Cardiac muscle cell (in vitro differentiated cells and primary cell): ENCODE results near the gene KRT71. TPM values are rescaled to one million over a fixed set of nuclear protein-coding genes. Genes with fewer than 3 reads are reported as not detected.

ENCODE experiments used
- DNase-seq, 2 donors: peaks; one replicate each; pipeline versions ENCODE4 v3.0.0 to v3.0.0-alpha.2; 2010 to 2017; ENCODE audit warnings: low read depth in 1 of 2, low spot score in 1 of 2
- H3K27ac ChIP-seq: fragments of 200-600 bp; sonication (generic); 2 replicates; pipeline ENCODE4 v1.5.1; 2016
- H3K27me3 ChIP-seq: fragments of 200-600 bp; sonication (generic); 2 replicates; pipeline ENCODE4 v1.6.0; 2016; ENCODE audit warnings: control low read depth
- H3K36me3 ChIP-seq: fragments of 200-600 bp; sonication (generic); 2 replicates; pipeline ENCODE4 v1.5.1; 2016; ENCODE audit warnings: control low read depth
- H3K4me1 ChIP-seq: fragments of 200-600 bp; sonication (generic); 2 replicates; pipeline ENCODE4 v1.8.1; 2017; ENCODE audit warnings: low read depth, mild to moderate bottlenecking, mixed run types
- H3K4me3 ChIP-seq: fragments of 200-600 bp; sonication (generic); 2 replicates; pipeline ENCODE4 v1.5.1; 2016; ENCODE audit warnings: mild to moderate bottlenecking
- H3K9me3 ChIP-seq: fragments of 200-600 bp; sonication (generic); 2 replicates; pipeline ENCODE4 v1.5.1; 2017; ENCODE audit warnings: low read depth, mild to moderate bottlenecking, control low read depth
- polyA plus RNA-seq: library from polyadenylated mRNA; unstranded; fragments of >200 nt; fragmentation: Nextera tagmentation; extraction: Ambion mirVana; gene quantifications from 2 replicates; pipeline ENCODE4 v1.2.1, GENCODE V29; 2016
- total RNA-seq: library from RNA; depleted of rRNA; stranded (reverse); fragments of >200 nt; gene quantifications from 2 replicates; pipeline ENCODE4 v1.2.3, GENCODE V29; 2016
- TF ChIP-seq, protein P1 (sequence below): IDR thresholded peaks from 2 replicates; pipeline ENCODE4 v1.5.1; 2012; ENCODE audit warnings: low read depth, mild to moderate bottlenecking, low read length

KRT71 gene
- total and polyA plus RNA-seq, 2 experiments from 2014 or later, result not detected

DNA sequence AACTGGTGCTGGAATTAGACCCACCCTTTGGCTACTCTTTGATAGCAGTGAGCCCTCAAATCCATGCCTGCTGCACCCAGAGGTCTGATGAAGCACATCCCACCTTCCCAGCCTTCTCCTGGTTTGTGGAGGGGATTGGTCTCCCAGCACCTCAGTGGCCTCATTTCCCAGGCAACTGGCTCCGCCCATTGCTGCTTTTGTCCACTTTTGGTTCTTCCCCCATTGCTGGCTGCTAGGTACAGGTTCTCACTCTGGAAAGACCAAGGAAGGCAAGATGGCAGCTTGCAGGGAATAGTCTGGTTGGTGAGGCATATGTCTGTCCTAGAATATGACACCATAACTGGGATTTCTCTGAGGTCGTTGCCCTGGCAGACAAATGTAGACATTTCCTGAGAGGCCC lies 22.6 kb downstream of the KRT71 start:
- Histone ChIP-seq H3K4me3 (no peak overlapping the region), H3K4me1 (no peaks in the 10 kb centered on the region), H3K9me3 (no peaks in the 10 kb centered on the region), H3K36me3 (no peaks in the 10 kb centered on the region), H3K27me3 (no peaks in the 10 kb centered on the region), H3K27ac (no peak overlapping the region)
- DNase-seq, result no peak
- TF ChIP-seq, protein P1, sequence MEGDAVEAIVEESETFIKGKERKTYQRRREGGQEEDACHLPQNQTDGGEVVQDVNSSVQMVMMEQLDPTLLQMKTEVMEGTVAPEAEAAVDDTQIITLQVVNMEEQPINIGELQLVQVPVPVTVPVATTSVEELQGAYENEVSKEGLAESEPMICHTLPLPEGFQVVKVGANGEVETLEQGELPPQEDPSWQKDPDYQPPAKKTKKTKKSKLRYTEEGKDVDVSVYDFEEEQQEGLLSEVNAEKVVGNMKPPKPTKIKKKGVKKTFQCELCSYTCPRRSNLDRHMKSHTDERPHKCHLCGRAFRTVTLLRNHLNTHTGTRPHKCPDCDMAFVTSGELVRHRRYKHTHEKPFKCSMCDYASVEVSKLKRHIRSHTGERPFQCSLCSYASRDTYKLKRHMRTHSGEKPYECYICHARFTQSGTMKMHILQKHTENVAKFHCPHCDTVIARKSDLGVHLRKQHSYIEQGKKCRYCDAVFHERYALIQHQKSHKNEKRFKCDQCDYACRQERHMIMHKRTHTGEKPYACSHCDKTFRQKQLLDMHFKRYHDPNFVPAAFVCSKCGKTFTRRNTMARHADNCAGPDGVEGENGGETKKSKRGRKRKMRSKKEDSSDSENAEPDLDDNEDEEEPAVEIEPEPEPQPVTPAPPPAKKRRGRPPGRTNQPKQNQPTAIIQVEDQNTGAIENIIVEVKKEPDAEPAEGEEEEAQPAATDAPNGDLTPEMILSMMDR, result no peak

DNA sequence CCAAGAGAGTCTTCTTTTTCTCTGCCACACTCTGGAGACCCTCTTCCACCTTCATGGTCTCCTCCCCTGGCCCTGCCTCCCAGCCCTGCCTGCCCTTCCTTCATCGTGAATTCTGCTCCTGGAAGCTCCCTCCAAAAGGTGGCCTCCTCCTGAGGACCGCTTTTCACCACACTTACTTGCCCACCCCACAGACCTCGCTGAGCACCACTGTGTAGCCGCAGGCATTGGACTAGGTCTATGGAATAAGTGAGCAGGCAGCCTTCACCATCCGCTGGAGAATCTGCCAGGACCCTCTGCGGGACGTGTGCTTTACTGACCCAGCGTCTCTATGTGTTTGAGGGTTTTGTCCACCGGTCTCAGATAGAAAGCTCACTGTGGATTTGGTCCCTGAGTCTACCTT lies 23.1 kb downstream of the KRT71 start:
- Histone ChIP-seq H3K4me3 (no peak overlapping the region), H3K36me3 (no peaks in the 10 kb centered on the region), H3K27me3 (no peaks in the 10 kb centered on the region), H3K9me3 (no peaks in the 10 kb centered on the region), H3K27ac (no peak overlapping the region), H3K4me1 (no peaks in the 10 kb centered on the region)
- no peak for DNase-seq
- TF ChIP-seq, protein P1, result no peak

DNA sequence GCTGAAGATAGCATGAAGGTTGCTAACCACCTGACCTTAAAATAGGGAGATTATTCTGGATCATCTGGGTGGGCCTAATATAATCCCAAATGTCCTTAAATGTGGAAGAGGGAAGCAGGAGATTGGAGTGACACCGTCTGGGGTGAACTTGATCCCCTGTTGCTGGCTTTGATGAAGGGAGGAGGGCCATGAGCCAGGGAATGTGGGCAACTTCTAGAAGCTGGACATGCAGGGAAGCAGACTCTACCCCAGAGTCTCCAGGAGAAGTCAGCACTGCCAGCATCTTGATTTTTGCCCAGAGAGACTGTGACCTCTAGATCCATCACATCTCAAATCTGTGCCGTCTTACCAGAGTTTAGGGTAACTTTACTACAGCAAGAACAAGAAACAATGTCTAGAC lies 23.5 kb downstream of the KRT71 start:
- Histone ChIP-seq H3K4me1 (no peaks in the 10 kb centered on the region), H3K9me3 (no peaks in the 10 kb centered on the region), H3K36me3 (no peaks in the 10 kb centered on the region), H3K4me3 (no peak overlapping the region), H3K27me3 (no peaks in the 10 kb centered on the region), H3K27ac (no peak overlapping the region)
- no peak for DNase-seq
- TF ChIP-seq, protein P1, result no peak

DNA sequence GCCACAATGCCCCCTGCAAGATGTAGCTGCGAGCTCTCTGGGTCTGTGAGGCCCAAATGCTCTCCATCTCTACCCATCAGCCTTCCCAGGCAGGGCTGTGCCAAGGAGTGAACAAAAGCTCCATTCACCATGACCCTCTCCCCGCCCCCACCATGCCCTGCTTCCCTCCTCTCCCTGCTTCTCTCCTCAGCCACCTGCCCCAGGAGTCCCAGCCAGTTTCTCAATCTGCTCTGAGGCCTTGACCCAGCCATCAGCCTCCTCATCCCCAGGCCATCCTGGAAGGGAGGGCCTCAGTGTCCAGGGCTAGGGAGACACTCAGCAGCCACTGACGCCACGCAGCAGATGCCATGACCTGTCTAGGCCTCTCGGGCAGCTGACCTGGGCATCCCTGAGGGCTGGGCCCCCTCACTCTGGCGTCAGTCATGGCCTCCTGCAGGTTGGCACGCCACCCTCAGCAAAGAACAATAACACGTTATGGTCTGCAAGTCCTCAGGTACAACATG lies 24.3 kb downstream of the KRT71 start:
- Histone ChIP-seq H3K4me3 (no peak overlapping the region), H3K36me3 (no peaks in the 10 kb centered on the region), H3K27me3 (no peaks in the 10 kb centered on the region), H3K9me3 (no peaks in the 10 kb centered on the region), H3K4me1 (no peaks in the 10 kb centered on the region), H3K27ac (no peak overlapping the region)
- no peak for DNase-seq
- TF ChIP-seq, protein P1, result no peak

DNA sequence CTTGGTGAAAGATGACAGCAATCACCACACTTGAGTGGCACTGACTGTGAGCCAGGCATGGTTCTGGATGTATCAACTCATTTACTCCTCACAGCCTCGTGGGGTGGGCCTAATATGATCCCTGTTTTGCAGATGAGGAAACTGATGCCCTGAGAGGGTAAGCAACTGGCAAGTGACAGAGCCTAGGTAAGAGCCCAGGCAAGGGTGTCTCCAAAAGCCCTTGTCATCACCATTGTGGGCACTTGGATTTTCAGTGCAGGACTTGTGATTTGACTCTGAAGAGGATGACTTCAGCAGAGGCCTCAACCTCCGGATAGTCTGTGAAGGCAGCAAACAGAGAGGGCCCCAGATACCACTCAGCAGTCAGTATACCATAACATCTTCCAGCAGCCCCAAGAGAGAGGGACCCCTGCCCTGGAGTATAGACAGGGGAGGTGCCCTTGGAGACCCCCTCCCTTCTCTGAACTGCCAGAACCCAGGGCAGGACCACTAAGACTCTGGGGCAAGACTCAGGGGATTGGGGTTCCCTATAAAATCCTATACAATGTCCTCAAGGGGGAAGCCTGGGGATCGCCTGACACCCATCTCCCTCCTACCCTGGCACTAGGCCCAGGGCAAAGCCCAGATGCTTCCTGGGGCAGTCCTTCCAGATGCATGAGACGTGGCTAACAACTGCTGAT lies 25.7 kb downstream of the KRT71 start:
- Histone ChIP-seq H3K36me3 (no peaks in the 10 kb centered on the region), H3K27me3 (no peaks in the 10 kb centered on the region), H3K27ac (no peak overlapping the region), H3K4me1 (no peaks in the 10 kb centered on the region), H3K9me3 (no peaks in the 10 kb centered on the region), H3K4me3 (no peak overlapping the region)
- DNase-seq, result no peak
- TF ChIP-seq, protein P1, result no peak
